ENCODE measurements around the gene CLIC5. TPM values are rescaled to one million over a fixed set of nuclear protein-coding genes. Genes with fewer than 3 reads are reported as not detected.

CLIC5 gene
- polyA plus RNA-seq, 12 donors = 13.1 to 26.5 (median 20.9) TPM; not detected in 1

DNA sequence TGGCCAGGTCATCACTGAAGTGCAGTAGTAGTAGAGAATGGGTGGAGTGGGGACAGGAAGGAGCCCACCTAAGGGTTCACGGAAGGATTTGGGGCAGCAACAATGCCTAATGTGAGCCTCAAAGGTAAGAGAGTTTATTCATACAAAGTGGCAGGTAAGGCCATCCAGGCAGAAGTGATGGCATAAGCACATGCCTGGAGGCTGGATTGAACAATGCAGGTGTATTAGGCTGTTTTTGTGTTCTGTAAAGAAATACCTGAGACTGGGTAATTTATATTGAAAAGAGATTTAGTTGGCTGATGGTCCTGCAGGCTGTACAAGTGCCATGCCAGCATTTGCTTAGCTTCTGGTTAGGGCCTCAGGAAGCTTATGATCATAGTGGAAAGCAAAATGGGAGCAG, 48.3 kb downstream of the CLIC5 start:
- DNase-seq = no peak

DNA sequence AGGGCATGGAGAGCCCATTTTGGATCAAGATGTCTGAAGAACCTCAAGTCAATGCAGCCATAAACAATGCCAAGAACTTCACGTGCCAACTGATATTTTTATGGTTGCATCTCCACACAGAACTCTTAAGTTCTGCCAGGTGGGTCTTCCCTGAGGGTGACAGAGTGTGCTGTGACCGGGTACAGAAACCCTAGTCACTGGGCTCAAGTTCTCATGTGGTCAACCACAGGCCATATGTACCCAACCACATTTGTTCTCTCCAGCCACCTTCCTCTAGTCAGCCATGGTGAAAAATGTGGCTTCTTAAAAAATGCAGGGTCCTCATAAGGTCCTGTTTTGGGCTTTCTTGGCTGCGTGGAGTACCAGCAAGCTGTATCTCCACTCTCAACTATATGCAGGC, 48.9 kb downstream of the CLIC5 start:
- no peak for DNase-seq

DNA sequence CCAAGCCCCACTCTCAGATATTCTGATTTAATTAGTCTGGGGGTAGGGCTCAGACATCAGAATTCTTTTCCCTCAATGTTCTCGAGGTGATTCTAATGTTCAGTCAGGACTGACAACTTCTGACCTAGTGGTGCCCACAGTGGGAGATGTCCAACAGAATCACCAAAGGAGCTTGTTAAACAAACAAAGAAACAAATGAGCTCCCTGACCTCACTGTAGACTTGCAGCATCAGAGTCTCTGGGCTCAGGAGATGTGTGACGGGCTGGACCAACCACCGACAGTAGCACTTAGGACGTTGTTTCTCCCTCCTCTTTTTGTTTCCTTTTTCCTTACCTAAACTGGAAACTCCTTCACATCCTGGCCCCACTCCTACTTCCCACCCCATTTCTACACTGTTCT, 49.3 kb downstream of the CLIC5 start:
- no peak for DNase-seq

DNA sequence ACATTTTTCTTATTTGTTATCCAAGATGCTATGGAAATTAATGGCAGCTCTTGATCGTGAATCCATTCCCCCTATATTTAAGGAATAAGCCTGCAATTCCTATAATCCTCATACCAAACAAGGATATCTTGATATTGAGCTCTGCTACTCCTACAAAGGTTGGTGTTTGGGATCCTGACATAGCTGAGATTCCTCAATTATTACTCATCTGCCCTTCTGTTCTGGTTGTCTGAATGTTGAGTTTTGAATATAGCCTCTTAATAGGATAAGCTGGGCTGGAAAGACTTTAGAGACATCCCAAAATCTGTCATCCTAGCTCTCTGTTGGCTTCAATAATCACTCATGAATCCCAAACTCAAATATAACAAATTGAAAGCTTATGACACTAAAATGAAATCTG, 49.9 kb downstream of the CLIC5 start:
- DNase-seq = no peak

DNA sequence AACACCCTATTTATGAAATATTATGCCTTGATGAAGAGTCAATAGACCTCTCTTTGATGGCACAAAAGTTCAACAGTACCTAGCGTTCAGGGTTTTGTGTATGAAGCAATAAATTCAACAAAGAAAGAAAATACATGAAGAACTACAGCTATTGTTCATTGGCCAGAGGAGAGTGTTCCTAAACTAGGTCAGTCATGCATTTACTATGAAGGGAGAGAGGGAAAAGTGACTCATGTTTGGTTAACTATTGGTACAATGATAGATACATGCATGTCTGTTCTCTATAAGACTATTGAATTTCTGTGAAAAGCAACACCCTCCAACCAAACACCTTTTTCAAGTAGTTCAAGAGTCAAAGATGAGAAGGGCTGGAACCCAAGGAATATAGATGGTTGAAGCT, 50.7 kb downstream of the CLIC5 start:
- DNase-seq = no peak

DNA sequence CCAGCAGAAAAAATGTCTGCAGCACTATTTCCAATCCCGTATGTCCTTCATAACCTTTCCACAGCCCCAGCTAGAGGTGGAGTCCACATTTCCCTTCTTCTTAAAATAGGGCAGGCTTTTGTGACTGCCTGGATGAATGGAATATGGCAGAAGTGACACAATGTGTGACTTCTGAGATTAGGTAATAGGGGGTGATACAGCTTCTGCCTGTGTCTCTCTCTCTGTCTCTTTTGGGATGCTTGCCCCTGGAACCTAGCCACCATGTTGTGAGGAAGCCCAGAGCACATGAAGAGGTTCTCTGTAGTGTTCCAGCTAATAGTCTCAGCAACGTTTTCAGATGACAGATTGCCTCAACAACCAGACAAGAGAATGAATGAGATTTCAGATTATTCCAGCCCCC, 51.4 kb downstream of the CLIC5 start:
- DNase-seq = no peak

DNA sequence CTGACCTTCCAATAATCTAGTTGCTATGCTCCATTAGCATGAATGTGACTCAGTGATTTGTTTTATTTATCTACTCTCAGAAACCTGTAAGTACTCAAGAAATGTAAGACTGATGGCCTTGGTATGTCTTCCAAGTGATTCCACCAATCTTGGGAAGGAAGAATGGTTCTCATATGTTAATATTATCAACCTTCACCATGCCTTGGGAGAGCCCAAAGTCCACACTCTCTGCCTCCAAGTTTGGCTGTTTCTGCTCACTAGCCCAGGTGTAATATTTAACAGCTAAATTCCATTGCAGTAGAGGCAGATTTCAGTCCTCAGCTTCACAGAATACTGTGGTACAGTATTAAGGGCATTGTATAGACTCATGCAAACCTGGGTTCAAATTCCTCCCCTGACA, 51.8 kb downstream of the CLIC5 start:
- no peak for DNase-seq

DNA sequence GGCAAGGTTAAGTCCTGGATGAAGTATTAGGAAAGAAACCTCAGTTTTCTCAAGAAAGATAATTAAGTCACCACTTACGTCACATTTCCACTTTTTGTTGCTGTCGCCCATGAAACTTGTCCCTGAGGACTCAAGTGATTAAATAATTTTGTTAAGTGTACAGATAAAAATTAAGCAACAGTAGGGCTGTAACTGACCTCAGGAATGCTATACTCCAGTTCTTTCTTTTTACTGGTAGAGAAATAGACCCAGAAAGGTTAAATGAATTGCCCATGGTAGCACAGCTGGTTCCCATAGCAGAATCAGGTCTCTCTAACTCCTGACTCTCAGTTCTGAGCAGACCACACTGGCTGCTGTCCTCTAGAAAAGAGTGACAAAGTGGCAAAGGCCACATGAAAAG, 54.5 kb downstream of the CLIC5 start:
- no peak for DNase-seq

DNA sequence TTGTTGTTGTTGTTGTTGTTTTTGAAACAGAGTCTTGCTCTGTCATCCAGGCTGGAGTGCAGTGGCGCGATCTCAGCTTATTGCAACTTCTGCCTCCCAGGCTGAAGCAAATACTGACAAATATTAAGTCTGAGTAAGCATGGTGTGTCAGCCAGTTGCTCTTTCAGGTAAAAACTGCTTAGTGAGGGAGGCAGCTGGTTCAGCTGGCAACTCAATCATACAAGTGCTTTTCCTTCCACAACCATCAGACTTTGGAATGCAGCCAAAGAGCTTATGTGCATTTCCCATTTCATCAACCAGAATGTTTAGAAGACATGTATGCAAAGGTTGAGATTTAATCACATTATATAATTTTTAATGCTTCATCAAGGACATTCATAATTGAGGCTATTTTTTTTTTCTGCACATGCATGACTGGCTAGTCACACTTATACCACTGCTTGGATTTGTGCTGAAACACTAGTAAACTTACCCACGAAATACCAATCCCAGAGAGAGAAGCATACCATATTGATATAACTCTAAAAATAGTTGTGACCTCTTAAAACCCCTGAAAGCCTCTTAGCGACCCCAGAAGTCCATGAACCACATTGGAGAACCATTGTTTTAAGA, 56.0 kb downstream of the CLIC5 start:
- peak; percentile 19 for DNase-seq

DNA sequence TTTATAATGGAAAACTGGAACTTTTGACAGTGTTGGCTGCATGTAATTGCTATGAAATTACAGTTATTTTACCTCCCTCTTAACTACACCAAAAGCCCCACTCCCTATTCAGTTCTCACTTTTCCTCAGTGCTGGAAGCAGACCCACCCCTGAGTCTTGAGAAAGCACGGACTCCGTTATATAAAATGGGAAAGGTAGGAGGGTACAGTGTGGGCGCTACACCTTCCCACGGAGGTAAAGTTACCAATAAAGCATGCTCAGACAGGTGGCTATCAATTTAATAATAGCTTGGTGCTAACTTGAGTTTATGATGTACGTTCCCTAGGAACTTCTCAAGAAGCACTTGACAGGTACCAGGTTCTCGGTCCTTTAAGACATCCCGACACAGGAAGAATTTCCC, 59.0 kb downstream of the CLIC5 start:
- no peak for DNase-seq

DNA sequence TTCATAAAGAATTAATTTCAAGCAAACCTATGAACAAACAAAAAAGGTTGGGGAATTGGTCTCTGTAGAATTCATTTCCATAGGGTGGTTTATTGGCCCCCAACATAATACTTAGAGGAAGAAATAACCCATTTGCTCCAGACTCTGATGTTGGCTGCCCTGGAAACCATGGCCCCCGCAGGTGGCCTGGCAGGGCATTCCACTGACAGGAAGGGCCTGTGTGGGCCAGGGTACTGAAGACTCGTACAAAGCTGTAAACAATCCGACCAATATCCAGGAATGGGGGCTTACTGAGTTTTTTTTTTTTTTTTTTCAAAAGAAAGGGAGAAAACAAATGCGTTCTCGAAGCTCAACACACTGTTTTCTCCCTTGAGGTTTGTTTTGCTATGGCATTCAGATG, 59.5 kb downstream of the CLIC5 start:
- no peak for DNase-seq

DNA sequence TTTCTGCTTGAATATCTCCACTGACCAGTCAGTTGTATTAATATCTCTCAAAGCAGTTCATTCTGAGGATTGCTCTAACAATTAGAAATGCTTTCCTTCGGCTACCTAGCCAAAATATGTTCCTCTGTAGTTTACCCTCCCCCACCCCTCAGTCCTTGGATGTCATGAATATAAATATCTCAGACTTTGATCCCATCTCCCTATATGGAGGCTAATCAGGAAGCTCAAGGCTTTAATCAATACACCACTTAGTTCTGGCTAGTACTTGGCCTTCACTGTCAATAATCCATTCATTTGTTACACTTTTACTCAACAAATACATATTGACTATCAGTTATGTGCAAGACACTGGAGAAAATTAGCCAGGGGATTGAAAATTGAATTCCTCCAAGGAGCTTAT, 60.1 kb downstream of the CLIC5 start:
- DNase-seq = no peak

DNA sequence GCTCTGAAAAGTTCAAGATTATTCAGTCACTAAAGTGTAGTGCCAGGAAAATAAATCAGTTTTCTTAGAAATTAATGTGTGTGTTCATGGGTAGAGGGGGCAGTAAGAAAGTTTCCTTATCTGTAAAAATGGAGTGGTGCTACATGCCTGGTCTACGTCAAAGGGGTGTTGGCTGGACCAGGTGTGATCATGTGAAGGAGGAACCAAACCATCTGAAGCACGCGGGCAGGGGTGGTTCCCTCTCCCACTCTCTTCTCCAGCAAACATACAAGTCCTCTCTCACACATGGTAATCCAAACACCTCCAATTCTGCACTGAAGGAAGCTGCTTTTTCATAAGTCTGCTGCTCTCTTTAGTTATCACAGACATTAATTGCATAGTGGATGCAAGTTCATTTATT, 63.1 kb downstream of the CLIC5 start:
- DNase-seq = no peak

DNA sequence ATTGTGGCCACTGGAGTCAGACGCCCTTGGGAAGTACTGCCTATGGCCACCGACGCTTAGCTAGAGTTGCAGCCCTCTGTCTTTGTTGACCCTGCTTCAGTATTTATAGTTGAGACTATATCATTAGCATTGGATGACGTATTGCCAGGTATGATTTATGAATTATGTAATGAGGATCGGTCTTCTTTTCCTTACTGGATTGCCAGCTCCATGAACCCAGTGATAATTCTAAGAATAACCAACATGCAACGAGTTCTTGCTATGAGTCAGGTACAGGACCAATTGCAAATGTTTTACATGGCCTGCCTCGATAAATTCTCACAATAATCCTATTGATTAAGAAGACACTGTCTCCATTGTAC, 63.5 kb downstream of the CLIC5 start:
- no peak for DNase-seq

DNA sequence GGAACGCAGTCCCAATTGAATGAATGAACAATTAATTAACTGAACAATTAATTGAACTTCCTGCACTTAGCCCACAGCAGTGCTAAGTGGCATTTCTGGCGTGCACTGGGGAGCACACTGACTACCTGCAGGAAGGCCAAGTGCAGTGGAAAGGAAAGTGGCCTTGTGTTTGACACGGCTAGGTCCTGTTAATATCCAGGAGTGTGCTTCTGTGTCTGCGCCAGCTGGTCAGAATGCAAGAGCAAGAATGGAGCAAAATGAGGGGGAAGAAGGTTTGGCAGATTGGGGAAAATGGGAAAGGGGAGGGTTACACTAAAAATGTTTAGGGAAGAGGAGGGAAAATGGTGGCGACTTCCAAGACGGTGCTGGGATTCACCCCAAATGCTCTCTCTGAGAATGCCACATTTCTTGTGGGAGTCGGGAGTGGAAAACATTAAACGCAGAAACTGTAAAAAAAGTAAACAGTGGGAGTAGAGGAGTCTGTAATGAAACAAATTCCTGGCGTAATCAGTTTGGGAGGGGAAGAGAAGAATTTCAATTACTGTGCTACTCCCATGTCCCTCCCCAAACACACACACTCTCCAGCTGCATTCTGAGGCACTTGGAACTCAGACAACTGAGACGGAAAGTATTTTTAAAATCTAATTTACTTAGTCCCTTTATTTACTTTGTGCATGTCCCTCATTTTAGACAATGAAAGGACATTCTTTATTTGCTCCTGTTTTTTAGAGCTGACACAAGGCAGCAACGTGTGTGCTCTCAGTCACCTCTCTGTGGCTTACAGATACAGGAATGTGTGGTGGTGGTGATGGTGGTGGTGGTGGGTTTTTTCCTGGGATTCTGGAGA, 64.1 kb downstream of the CLIC5 start:
- peak; percentile 52 for DNase-seq

DNA sequence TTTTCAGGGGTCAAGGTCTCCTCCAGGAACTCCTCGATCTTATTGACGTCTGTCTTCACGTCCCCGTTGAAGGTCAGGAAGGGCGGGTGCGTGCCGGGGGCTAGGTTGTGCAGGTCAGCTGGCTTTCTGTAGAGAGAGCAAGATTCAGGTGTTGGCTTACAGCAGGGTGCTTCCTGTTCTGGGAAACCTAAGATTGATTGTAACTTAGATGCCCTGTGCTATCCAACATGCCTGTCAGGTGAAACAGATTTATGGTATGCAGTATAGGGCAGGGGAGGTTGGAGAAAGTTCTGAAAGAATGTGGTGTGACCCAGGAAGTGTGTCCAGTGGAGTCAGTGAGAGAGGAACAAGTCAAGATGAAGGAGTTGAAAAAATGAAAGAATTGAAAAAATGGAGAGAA, 66.4 kb downstream of the CLIC5 start:
- DNase-seq = no peak

DNA sequence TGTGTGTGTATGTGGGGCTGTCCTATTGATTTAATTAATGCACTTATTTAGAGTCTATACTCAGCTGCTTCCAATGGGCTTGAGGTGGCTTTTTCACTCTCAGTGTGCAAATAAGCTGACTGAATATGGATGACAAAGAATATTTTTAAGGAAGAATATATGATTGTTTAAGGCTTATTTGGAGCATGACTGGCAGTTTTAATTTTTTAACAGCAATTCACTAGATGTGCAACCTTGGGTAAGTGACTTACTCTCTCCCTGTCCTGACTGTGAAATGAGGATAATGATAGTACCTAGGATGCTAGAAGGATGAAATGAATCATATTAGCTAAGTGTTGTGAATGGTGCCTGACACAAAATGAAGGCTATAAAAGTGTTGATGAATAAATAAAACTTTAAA, 67.9 kb downstream of the CLIC5 start:
- DNase-seq = no peak

DNA sequence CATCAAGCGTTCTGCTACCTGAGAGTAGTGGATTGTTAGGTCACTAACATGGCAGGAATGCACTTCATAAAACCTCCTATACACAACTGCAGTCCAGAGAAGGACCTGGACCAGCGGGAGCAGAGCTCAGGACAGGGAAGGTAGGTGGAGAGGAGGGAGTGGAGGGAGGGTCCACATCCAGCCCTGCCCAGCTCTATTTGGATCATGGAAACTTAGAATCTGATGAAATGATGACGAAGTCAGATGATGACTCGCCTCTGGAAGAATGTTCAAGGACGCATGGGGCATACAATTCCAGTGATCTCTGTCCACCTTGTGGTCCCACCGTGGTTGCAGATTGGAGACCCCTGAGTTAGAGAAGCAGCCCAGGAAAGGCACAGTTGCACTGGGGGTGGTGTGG, 68.8 kb downstream of the CLIC5 start:
- DNase-seq = no peak

DNA sequence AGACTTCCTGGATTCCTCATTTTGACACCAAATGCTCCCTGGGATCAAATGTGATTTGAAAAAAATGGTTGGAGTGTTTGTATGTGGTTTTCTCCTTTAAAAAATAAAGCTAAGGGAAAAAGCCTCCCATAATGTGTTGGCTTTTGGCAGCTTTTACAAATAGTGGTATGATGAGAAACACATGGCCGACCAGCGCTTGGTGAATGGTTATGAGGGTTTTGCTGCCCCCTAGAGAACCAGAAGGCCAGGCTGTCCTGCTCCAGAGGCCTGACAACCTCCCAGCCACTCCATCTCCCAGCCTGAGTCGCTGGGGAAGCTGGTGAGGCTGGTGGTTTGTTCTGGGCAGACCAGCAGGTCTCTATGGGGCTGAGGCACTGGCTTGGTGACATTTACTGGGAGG, 69.3 kb downstream of the CLIC5 start:
- peak; percentile 52 for DNase-seq

DNA sequence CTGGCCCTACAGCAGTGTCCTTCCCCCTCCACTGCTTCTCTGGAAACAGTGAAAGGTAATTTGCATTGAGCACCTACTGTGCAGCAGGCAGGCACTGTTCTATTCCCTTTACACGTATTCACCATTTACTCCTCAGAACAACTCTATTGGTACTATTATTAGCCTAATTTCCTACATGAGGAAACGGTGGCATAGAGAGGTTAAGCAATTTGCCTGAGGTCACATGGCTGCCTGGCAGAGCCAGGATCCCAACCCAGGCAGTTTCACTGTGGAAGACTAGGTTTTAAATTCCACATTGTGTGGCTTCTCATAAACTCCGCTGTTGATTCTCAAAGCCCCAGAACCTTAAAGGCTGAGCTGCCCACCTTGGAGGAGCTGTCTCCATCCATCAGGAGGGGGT, 72.7 kb downstream of the CLIC5 start:
- DNase-seq = no peak

DNA sequence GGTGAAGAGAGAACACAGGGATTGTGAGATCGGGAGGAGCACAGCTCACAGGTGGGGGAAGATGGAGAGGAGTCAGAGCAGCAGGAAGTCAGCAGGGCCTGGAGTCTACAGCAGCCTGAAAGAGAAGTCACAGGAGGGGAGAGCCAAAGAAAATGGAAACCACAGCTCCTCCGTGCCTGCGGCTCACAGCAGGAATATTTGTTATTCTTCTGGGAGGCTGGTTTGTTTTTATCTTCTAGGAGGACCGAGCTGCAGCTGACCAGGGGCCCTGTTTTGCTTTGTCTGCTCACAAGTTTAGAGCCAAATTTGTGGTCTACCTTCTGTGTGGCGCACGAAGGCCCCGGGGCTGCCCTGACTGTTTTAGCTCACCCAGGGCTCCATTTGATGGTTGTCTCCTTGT, 81.8 kb downstream of the CLIC5 start:
- no peak for DNase-seq

DNA sequence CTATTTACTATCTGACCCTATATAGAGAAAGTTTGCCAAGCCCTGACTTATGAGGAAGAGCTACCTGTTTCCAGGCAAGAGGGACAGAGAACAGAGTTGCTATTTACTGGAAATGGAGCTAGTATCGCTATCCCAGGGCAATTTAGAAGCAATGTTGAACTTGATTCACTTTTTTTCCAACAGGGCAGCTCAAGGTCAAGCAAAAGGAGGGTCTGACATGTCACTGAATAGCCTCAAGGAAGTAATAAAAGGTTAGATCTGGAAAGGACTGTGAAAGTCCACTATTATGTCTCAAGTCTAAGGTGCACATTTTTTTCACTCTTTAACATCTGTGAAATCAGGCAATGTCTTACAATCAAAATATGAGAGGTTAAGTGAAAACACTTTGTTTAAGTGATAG, 84.4 kb downstream of the CLIC5 start:
- no peak for DNase-seq

DNA sequence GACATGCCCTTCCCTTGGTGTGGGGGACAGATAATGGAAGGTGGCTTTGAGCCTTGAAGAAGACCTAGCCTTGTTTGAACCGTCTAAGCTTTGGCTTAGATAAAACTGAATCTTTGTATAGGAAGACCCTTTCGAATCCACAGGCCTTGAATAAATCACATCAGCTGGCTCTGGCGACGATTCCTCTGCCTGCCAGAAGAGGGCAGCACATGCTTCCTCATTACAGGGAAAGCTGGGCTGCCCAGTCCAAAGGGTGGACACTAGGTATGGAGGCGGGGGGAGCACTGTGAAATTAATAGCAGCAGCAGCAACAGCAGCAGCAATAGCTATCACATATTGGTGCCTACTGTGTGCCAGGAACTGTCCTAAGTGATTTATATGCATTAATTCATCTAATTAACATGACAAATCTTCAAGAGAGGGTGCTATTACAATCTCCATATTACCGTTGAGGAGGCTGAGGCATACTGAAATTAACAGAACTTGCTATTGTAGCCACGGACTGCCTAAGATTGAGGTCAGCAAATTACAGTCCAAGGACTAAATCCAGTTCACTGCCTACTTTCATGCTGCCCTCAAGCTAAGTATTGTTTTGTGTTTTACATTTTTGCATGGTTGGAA, 85.1 kb downstream of the CLIC5 start:
- DNase-seq = peak; percentile 64
